22Rv1 (cell line): ENCODE results near the gene CSTF1.

ENCODE experiments used
- CTCF ChIP-seq: fragments of 450-650 bp; IDR thresholded peaks from 2 replicates; pipeline ENCODE4 v1.5.1; 2017; ENCODE audit warnings: mild to moderate bottlenecking
- ZFX ChIP-seq: fragments of 450-650 bp; IDR thresholded peaks from 2 replicates; pipeline ENCODE4 v1.6.1; 2017; ENCODE audit warnings: antibody characterized with exemption, borderline replicate concordance

- no peak for TF ChIP-seq ZFX
- no peak for TF ChIP-seq CTCF
Measured at GRCh38 chr20:56422824-56423189, 30.4 kb downstream of the CSTF1 start.
